Effector memory CD4-positive, alpha-beta T cell (primary cell): ENCODE results near the gene LLPH.
"Not testable (repeated sequence)": the region's sequence is repeated elsewhere in the genome, so short reads cannot be mapped to it uniquely, and the experiment has no call there.

Source experiments
- DNase-seq, 3 donors: peaks; one replicate each; pipeline ENCODE4 v3.0.0-alpha.2; 2020
- H3K27ac ChIP-seq: 2 replicates; pipeline ENCODE4 v1.7.0; 2013; ENCODE audit warnings: mild to moderate bottlenecking, low read length, moderate library complexity; ENCODE audit not compliant: insufficient read depth, poor library complexity, severe bottlenecking
- H3K27me3 ChIP-seq: replicated peaks from 2 replicates; pipeline ENCODE4 v1.7.0; 2013; ENCODE audit warnings: mild to moderate bottlenecking, low read length; ENCODE audit not compliant: insufficient read depth, control insufficient read depth, poor library complexity, severe bottlenecking
- H3K36me3 ChIP-seq: 2 replicates; pipeline ENCODE4 v1.7.0; 2013; ENCODE audit warnings: mild to moderate bottlenecking, low read length, moderate library complexity; ENCODE audit not compliant: control insufficient read depth, insufficient read depth
- H3K4me1 ChIP-seq: 2 replicates; pipeline ENCODE4 v1.7.0; 2013; ENCODE audit warnings: low read length, mild to moderate bottlenecking; ENCODE audit not compliant: control insufficient read depth, insufficient read depth, poor library complexity, severe bottlenecking
- H3K4me3 ChIP-seq: 2 replicates; pipeline ENCODE4 v1.7.0; 2013; ENCODE audit warnings: low read length, low read depth, mild to moderate bottlenecking; ENCODE audit not compliant: insufficient read depth, poor library complexity, severe bottlenecking
- H3K9me3 ChIP-seq: 2 replicates; pipeline ENCODE4 v1.7.0; 2013; ENCODE audit warnings: mild to moderate bottlenecking, low read length, moderate library complexity; ENCODE audit not compliant: control insufficient read depth
- total RNA-seq, 3 donors: gene quantifications; one replicate each; lab custom pipeline; 2026; lab: John Stamatoyannopoulos, UW

Gene LLPH
- total RNA-seq = 9.1 to 14.0 (median 13.4) reads per million in 3 donors

GRCh38 chr12:66130267-66131066, at the start of gene LLPH:
Gene LLPH (minus strand): TSS chr12:66130750. CDS start chr12:66129106, 1,644 bp downstream.
- Histone ChIP-seq H3K9me3 (no peaks in the 10 kb centered on the region), H3K27ac (peak within 1 kb of the TSS; percentile 79), H3K36me3 (peaks cover 24% of the 10 kb centered on the region), H3K4me3 (peak within 1 kb of the TSS; percentile 72), H3K27me3 (no peaks in the 10 kb centered on the region), H3K4me1 (peaks cover 7% of the 10 kb centered on the region)
- DNase-seq = peak; percentile 73 to 83 (median 79)

DNA sequence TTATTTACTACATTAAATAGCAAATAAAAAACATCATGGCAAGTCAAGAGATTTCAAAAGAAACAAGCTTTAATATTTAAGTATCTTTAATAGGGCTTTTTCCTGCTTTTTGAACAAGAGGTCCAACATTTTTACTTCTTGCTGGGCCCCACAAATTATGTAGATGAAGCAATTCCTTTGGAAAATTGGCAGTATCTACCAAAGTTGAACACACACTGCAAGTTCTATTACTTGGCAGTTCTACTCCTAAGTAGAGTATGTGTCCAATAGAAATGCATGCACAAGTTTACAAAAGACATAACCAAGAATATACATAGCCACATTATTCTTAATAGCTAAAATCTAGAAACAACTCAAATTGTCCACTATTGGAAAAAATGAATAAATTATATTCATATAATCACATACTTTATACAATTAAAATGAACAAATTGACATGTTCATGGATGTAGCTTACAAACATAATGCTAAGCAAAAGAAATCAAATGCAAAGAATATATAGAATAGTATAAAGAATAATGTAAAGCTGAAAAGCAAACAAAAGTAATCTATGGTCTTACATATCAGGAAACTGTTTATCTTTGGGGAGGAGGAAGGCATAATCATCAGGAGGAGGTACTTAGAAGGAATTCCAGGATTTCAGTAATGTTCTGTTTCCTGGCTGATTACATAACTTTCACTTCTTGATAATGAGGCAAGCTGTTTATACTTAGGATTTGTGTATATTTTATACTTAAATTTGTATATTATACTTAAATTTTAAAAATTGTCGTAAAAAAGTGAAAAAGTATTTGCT, 45.8 kb upstream of the LLPH start:
- H3K27me3 ChIP-seq = peaks cover 3% of the 10 kb centered on the region
- no peaks in the 10 kb centered on the region for H3K9me3 ChIP-seq
- H3K27ac ChIP-seq = no peak overlapping the region
- H3K36me3 ChIP-seq = no peaks in the 10 kb centered on the region
- H3K4me3 ChIP-seq = no peak overlapping the region
- no peaks in the 10 kb centered on the region for H3K4me1 ChIP-seq
- no peak for DNase-seq

- not testable (repeated sequence) for H3K27ac ChIP-seq, H3K27me3 ChIP-seq, H3K4me1 ChIP-seq, H3K4me3 ChIP-seq, DNase-seq, H3K36me3 ChIP-seq, H3K9me3 ChIP-seq
These were observed 44.1 kb upstream of the LLPH start for GRCh38 chr12:66174391-66175325.

DNA sequence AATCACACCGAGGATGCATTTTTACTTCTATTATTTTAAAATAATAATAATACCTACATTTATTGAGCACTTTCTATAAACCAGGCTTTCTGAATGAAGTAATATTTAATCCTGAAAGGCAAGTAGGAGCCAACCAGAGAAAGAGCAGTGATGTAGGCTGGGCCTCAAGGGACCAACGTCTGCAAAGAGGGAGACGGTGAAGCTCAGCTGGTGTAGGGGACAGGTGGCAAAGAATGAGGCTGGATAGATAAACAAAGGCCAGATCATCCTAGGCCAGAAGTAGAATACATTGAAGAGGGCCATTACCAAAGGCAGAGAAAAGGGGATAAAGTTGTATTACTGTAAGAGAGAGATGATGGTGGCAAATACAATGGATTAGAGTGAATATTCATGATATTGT, 40.1 kb upstream of the LLPH start:
- no peaks in the 10 kb centered on the region for H3K27me3 ChIP-seq
- H3K4me3 ChIP-seq = peak overlapping the region; percentile 77
- peaks cover 4% of the 10 kb centered on the region for H3K4me1 ChIP-seq
- peak overlapping the region; percentile 95 for H3K27ac ChIP-seq
- no peak for DNase-seq
- peaks cover 2% of the 10 kb centered on the region for H3K36me3 ChIP-seq
- no peaks in the 10 kb centered on the region for H3K9me3 ChIP-seq

- Histone ChIP-seq H3K36me3 (peaks cover 6% of the 10 kb centered on the region), H3K4me1 (peaks cover 4% of the 10 kb centered on the region), H3K27ac (peak within 1 kb of the TSS; percentile 95), H3K9me3 (no peaks in the 10 kb centered on the region), H3K27me3 (no peaks in the 10 kb centered on the region), H3K4me3 (peak within 1 kb of the TSS; percentile 77)
- DNase-seq = peak; percentile 78 to 83 (median 82)
These were observed 38.9 kb upstream of the LLPH start, which contains the start of gene TMBIM4 for GRCh38 chr12:66169221-66170170. Gene TMBIM4 (minus strand): TSS chr12:66169996. CDS start chr12:66169951, 45 bp downstream.

DNA sequence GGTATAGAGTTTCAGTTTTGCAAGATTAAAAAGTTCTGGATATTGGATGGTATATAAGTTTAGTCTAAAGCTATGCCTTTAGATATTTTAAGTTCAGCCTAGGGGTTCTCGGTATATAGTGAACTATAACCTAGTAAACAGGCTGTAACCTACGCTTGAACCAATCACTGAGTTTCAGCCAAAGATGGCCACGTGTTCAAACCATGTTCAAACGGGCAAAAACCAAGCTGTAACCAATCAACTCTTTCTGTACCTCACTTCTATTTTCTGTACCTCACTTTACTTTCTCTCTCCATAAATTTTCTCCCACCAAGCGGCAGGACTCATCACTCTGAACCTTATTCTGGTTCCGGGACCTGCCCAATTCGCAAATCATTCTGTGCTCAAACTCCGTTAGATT, 37.9 kb upstream of the LLPH start:
- peak overlapping the region; percentile 95 for H3K27ac ChIP-seq
- DNase-seq = no peak
- peaks cover 4% of the 10 kb centered on the region for H3K4me1 ChIP-seq

DNA sequence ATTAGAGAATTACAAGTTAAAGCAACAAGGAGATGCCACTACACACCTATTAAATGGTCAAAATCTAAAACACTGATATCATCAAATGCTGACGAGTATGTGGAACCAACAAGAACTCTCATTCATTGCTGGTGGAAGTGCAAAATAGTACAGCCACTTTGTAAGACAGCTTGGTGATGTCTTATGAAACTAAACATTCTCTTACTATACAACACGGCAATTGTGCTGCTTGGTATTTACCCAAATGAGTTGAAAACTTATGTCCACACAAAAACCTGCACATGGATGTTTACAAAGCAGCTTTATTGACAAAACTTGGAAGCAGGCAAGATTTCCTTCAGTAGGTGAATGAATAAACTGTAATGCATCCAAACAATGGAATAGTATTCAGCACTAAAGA, 36.0 kb upstream of the LLPH start:
- H3K9me3 ChIP-seq = no peaks in the 10 kb centered on the region
- H3K27ac ChIP-seq = no peak overlapping the region
- peaks cover 11% of the 10 kb centered on the region for H3K36me3 ChIP-seq
- no peaks in the 10 kb centered on the region for H3K27me3 ChIP-seq
- H3K4me1 ChIP-seq = peaks cover 4% of the 10 kb centered on the region
- H3K4me3 ChIP-seq = no peak overlapping the region
- DNase-seq = no peak

More for the DNA sequence above, 37.9 kb upstream of the LLPH start:
- Histone ChIP-seq H3K36me3 (peaks cover 6% of the 10 kb centered on the region), H3K4me3 (peak overlapping the region; percentile 77), H3K9me3 (no peaks in the 10 kb centered on the region), H3K27me3 (no peaks in the 10 kb centered on the region)

- Histone ChIP-seq H3K4me1 (peaks cover 4% of the 10 kb centered on the region), H3K9me3 (no peaks in the 10 kb centered on the region), H3K27ac (no peak overlapping the region), H3K36me3 (peaks cover 12% of the 10 kb centered on the region), H3K27me3 (no peaks in the 10 kb centered on the region), H3K4me3 (no peak overlapping the region)
- no peak for DNase-seq
These were observed 34.6 kb upstream of the LLPH start for GRCh38 chr12:66165141-66165540.
